Brain microvascular endothelial cell (primary cell): Measurements from ENCODE around the gene AKAP10.

Experiments used
- DNase-seq: peaks from one replicate; pipeline ENCODE4 v3.0.0-alpha.2; 2020
- H3K27ac ChIP-seq: fragments of 250-450 bp; sonication (Bioruptor Pico); 2 replicates; pipeline ENCODE4 v1.5.1; 2020; ENCODE audit warnings: mild to moderate bottlenecking, moderate library complexity
- H3K27me3 ChIP-seq: fragments of 250-450 bp; sonication (Bioruptor Pico); replicated peaks from 2 replicates; pipeline ENCODE4 v1.5.1; 2020; ENCODE audit warnings: mild to moderate bottlenecking
- H3K36me3 ChIP-seq: fragments of 250-450 bp; sonication (Bioruptor Pico); replicated peaks from 2 replicates; pipeline ENCODE4 v1.5.1; 2020; ENCODE audit warnings: mild to moderate bottlenecking
- H3K4me3 ChIP-seq: 2 replicates; pipeline ENCODE4 v1.5.1; 2011; ENCODE audit warnings: low read depth, mild to moderate bottlenecking, control low read depth, low read length, moderate library complexity
- in situ Hi-C: cut with HindIII; loops from 2 replicates; pipeline ENCODE4 v1.10.0; 2017; ENCODE audit warnings: low sequenced_read_pairs, low pct_ligation_motif_present
- TF ChIP-seq, protein P1 (sequence below): IDR thresholded peaks from 2 replicates; pipeline ENCODE4 v1.5.1; 2011; ENCODE audit warnings: low read depth, mild to moderate bottlenecking, moderate library complexity, low read length, control low read depth, inconsistent platforms; ENCODE audit errors: missing control alignments

AKAP10 gene

DNA sequence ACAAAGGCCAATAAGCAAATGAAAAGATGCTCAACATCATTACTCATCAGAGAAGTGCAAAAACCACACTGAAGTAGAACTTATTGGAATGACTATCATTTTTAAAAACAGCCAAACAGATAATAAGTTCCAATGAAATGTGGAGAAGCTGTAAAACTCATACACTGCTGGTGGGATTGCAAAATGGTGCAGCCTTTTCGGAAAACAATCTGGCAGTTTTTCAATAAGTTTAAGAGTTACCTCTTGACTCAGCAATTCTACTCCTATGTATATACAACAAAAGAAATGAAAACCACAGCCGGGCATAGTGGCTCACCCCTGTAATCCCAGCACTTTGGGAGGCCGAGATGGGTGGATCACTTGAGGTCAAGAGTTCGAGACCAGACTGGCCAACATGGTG is 49.3 kb downstream of the AKAP10 start:
- TF ChIP-seq, protein P1, sequence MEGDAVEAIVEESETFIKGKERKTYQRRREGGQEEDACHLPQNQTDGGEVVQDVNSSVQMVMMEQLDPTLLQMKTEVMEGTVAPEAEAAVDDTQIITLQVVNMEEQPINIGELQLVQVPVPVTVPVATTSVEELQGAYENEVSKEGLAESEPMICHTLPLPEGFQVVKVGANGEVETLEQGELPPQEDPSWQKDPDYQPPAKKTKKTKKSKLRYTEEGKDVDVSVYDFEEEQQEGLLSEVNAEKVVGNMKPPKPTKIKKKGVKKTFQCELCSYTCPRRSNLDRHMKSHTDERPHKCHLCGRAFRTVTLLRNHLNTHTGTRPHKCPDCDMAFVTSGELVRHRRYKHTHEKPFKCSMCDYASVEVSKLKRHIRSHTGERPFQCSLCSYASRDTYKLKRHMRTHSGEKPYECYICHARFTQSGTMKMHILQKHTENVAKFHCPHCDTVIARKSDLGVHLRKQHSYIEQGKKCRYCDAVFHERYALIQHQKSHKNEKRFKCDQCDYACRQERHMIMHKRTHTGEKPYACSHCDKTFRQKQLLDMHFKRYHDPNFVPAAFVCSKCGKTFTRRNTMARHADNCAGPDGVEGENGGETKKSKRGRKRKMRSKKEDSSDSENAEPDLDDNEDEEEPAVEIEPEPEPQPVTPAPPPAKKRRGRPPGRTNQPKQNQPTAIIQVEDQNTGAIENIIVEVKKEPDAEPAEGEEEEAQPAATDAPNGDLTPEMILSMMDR, result no peak
- H3K27me3 ChIP-seq, result no peaks in the 10 kb centered on the region
- in situ Hi-C loops, result no loop called here
- no peak for DNase-seq
- no peak overlapping the region for H3K4me3 ChIP-seq
- no peak overlapping the region for H3K27ac ChIP-seq
- peaks cover 31% of the 10 kb centered on the region for H3K36me3 ChIP-seq

DNA sequence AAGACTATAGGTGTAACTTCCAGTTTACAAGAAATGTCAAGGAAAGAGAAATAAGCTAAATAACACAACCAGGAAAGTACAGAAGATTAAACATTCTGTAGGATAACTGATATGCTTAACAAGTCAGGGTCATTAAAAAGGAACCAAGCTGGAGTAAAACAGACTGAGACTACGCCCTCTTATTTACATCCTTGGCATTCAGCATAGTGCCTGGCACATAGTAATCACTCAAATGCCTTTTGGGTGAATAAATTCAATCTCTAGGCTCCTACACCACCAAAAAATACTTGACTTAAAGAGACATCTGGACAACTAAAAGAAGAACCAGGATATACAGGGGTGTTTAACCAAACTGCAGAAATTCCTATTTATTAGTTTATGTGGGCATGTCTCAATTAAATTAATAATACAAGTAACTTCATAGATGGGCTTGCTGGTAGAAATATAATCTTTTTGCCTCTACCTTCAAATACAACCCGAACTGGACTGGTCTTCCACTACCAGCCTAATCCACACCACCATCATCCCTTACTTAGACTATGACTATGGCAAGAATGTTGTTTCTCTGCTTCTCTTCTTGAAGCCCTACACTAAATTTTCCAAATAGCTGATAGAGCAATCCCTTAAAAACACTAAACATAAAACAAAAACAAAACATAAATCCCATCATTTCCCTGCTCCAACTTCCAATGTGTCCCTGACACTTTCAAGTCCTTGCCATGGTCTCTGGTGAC is 62.2 kb downstream of the AKAP10 start:
- no peak overlapping the region for H3K4me3 ChIP-seq
- TF ChIP-seq, protein P1, result no peak
- in situ Hi-C loops, result no loop called here
- peaks cover 32% of the 10 kb centered on the region for H3K36me3 ChIP-seq
- H3K27me3 ChIP-seq, result no peaks in the 10 kb centered on the region
- no peak for DNase-seq
- no peak overlapping the region for H3K27ac ChIP-seq

DNA sequence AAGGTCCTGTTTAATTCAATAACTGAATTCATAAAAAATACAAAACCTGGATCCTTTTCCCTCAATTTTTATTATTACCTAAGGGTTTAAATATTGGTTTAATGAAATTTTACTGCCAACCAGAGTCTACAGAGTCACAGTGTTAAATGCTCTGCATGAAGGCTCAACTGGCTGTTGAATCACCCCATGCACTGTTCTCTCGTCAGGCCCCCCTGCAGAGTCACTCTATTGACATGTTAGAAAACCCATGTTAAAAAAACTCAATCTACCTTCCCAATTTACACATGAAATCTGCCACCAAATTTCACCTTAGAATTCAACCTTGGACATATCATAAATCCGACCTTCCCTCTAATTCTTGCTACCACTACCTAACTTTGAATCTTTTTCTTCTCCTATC is 66.6 kb downstream of the AKAP10 start:
- Histone ChIP-seq H3K27ac (no peak overlapping the region), H3K27me3 (no peaks in the 10 kb centered on the region), H3K4me3 (no peak overlapping the region), H3K36me3 (peaks cover 39% of the 10 kb centered on the region)
- TF ChIP-seq, protein P1, result no peak
- no peak for DNase-seq
- in situ Hi-C loops, result no loop called here

DNA sequence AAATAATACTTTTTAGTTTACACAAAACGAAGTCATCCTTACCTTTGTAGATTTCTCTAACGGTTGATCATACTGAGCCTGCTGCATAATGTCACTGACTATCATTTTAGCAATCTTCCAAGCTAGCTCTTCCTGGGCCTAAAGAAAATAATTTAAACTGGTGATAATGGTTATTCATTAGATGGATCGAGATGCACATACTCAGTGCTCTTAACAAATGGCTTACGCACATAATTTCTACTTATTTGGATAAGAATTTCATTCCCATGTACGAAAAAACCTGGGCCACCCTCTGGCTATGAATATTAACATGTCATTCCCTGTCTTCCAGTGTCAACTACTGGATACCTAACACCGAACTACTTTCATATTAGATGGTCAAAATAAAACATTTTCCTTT is 68.5 kb downstream of the AKAP10 start:
- DNase-seq, result no peak
- no peak overlapping the region for H3K4me3 ChIP-seq
- TF ChIP-seq, protein P1, result no peak
- H3K27ac ChIP-seq, result no peak overlapping the region
- in situ Hi-C loops, result no loop called here
- peaks cover 42% of the 10 kb centered on the region for H3K36me3 ChIP-seq
- H3K27me3 ChIP-seq, result no peaks in the 10 kb centered on the region

DNA sequence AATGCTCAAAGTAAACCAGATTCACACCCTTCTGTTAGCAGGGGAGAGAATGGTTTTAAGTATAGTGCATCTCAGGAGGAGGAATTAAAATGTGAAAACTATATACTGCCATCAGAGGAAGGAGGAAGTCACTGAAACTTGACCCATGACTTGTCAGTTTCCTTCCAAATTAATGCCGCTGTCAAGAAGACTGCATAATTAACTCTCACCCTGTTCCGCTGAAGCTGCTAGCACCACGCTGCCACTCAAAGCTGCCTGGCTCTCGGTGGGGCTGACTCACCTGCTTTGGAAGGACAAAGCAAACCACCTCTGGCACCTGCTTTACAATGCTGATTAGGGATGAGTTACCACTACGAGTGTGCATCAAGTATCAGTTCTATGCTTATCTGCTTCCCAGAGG is 72.1 kb downstream of the AKAP10 start:
- H3K4me3 ChIP-seq, result no peak overlapping the region
- DNase-seq, result no peak
- TF ChIP-seq, protein P1, result no peak
- no peak overlapping the region for H3K27ac ChIP-seq
- in situ Hi-C loops, result no loop called here
- H3K36me3 ChIP-seq, result peaks cover 39% of the 10 kb centered on the region
- H3K27me3 ChIP-seq, result no peaks in the 10 kb centered on the region

DNA sequence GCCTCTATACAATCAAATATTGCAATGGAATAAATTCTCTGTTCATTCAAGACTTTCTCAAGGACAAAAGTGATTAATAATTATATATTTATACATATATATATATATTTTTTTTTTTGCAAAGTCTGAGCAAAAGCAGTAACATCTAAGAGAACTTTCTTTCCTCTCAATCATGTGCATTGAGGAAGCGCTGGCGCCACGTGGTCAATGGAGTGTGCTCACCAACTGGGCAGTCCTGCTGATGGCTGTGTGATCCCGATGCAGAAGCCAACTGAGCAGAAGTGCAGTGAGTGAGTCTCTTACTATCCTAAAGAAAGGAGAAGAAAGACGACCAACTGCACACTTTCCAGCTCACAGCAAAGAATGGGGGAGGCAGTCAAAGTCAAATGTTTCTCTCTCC is 72.7 kb downstream of the AKAP10 start:
- Histone ChIP-seq H3K4me3 (no peak overlapping the region), H3K27me3 (no peaks in the 10 kb centered on the region), H3K36me3 (peaks cover 36% of the 10 kb centered on the region), H3K27ac (no peak overlapping the region)
- TF ChIP-seq, protein P1, result no peak
- in situ Hi-C loops, result no loop called here
- no peak for DNase-seq
